Trophoblast cell (in vitro differentiated cells and primary cell): Measurements from ENCODE around the gene PALLD.

ENCODE experiments used
- DNase-seq, 2 donors: peaks; one replicate each; pipeline ENCODE4 v3.0.0-alpha.2; 2016
- H2AFZ ChIP-seq: 2 replicates; pipeline ENCODE4 v1.6.1; 2013; ENCODE audit warnings: low read length, moderate library complexity, mild to moderate bottlenecking; ENCODE audit not compliant: insufficient read depth, poor library complexity
- H2AK5ac ChIP-seq: 2 replicates; pipeline ENCODE4 v1.6.1; 2013; ENCODE audit warnings: mild to moderate bottlenecking, low read length
- H2BK120ac ChIP-seq: 2 replicates; pipeline ENCODE4 v1.6.1; 2013; ENCODE audit warnings: low read length, mild to moderate bottlenecking, moderate library complexity; ENCODE audit not compliant: insufficient read depth, poor library complexity
- H2BK12ac ChIP-seq: 2 replicates; pipeline ENCODE4 v1.6.1; 2013; ENCODE audit warnings: mild to moderate bottlenecking, low read length, moderate library complexity
- H2BK5ac ChIP-seq: 2 replicates; pipeline ENCODE4 v1.6.1; 2013; ENCODE audit warnings: low read length, low read depth, moderate library complexity, mild to moderate bottlenecking; ENCODE audit not compliant: poor library complexity
- H3K14ac ChIP-seq: 2 replicates; pipeline ENCODE4 v1.6.1; 2013; ENCODE audit warnings: mild to moderate bottlenecking, low read length
- H3K18ac ChIP-seq: 2 replicates; pipeline ENCODE4 v1.6.1; 2013; ENCODE audit warnings: mild to moderate bottlenecking, low read length
- H3K23ac ChIP-seq: 2 replicates; pipeline ENCODE4 v1.6.1; 2013; ENCODE audit warnings: low read length
- H3K27ac ChIP-seq: 2 replicates; pipeline ENCODE4 v1.5.1; 2013; ENCODE audit warnings: low read depth, mild to moderate bottlenecking, inconsistent platforms, low read length, moderate library complexity
- H3K27me3 ChIP-seq: 2 replicates; pipeline ENCODE4 v1.6.1; 2013; ENCODE audit warnings: inconsistent platforms, mild to moderate bottlenecking, low read length, moderate library complexity; ENCODE audit not compliant: insufficient read depth
- H3K36me3 ChIP-seq, 2 experiments: 1 replicate in 1 of 2; 2 replicates in 1 of 2; pipeline ENCODE4 v1.6.1; 2013; ENCODE audit warnings: low read length in 2 of 2, mild to moderate bottlenecking in 2 of 2, moderate library complexity in 1 of 2; ENCODE audit not compliant: insufficient read depth in 2 of 2, control insufficient read depth in 1 of 2
- H3K4ac ChIP-seq: 2 replicates; pipeline ENCODE4 v1.6.1; 2013; ENCODE audit warnings: low read depth, mild to moderate bottlenecking, low read length, moderate library complexity
- H3K4me1 ChIP-seq, 2 experiments: 1 replicate in 1 of 2; 2 replicates in 1 of 2; pipeline ENCODE4 v1.6.1; 2013; ENCODE audit warnings: low read length in 2 of 2, mild to moderate bottlenecking in 2 of 2, moderate library complexity in 1 of 2; ENCODE audit not compliant: insufficient read depth in 2 of 2, control insufficient read depth in 1 of 2
- H3K4me2 ChIP-seq: 2 replicates; pipeline ENCODE4 v1.6.1; 2013; ENCODE audit warnings: inconsistent platforms, mild to moderate bottlenecking, low read length, moderate library complexity
- H3K4me3 ChIP-seq: 2 replicates; pipeline ENCODE4 v1.5.1; 2013; ENCODE audit warnings: mild to moderate bottlenecking, low read depth, low read length, inconsistent platforms
- H3K79me1 ChIP-seq: one replicate; pipeline ENCODE4 v1.6.1; 2013; ENCODE audit warnings: low read length
- H3K79me2 ChIP-seq: 2 replicates; pipeline ENCODE4 v1.6.1; 2013; ENCODE audit warnings: low read length, mild to moderate bottlenecking; ENCODE audit not compliant: control insufficient read depth, insufficient read depth, poor library complexity
- H3K9ac ChIP-seq: 2 replicates; pipeline ENCODE4 v1.6.1; 2013; ENCODE audit warnings: mild to moderate bottlenecking, low read length
- H3K9me3 ChIP-seq: 2 replicates; pipeline ENCODE4 v1.6.1; 2013; ENCODE audit warnings: low read depth, mild to moderate bottlenecking, control low read depth, inconsistent platforms, low read length; ENCODE audit not compliant: insufficient read depth
- H4K12ac ChIP-seq: 2 replicates; pipeline ENCODE4 v1.6.1; 2013; ENCODE audit warnings: low read depth, mild to moderate bottlenecking, low read length, moderate library complexity
- H4K8ac ChIP-seq: 2 replicates; pipeline ENCODE4 v1.6.1; 2013; ENCODE audit warnings: low read depth, mild to moderate bottlenecking, low read length, moderate library complexity
- H4K91ac ChIP-seq: one replicate; pipeline ENCODE4 v1.6.1; 2013; ENCODE audit warnings: low read depth, mild to moderate bottlenecking, low read length, moderate library complexity
- WGBS: extraction: QIAGEN DNeasy Blood & Tissue Kit; methylation state at CpG from one replicate; pipeline ENCODE4 v1.1.7; 2013; ENCODE audit warnings: missing lambda C conversion rate; ENCODE audit not compliant: insufficient read length, insufficient coverage; ENCODE audit errors: extremely low coverage; 5-methylcytosine and 5-hydroxymethylcytosine counted together

PALLD gene

DNA sequence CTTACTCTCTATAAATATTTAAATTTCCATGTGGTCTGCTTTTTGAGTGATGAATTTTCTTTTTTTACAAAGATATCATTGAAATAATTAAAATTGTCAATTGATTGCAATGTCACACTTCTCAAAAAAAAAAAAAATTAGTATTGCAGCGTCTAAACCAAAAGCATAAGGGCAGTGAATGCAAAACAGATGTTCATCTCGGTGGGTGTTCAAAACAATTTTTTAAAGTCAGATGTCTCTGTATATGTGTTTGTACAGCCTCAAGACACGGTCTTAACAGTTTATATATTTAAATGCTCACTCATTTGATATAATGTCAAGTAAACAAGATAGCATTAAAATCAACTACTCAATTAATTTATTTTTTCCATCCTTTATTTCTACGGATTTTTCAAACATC, 52.3 kb downstream of the PALLD start:
- Histone ChIP-seq H2BK12ac (no peak overlapping the region), H3K4me1 (no peaks in the 10 kb centered on the region), H3K27ac (no peak overlapping the region), H2BK5ac (no peak overlapping the region), H2AK5ac (no peak overlapping the region), H4K91ac (no peak overlapping the region), H3K36me3 (no peaks in the 10 kb centered on the region), H3K9ac (no peak overlapping the region), H3K14ac (no peak overlapping the region), H3K4me2 (no peak overlapping the region), H3K23ac (no peak overlapping the region), H3K4me3 (no peak overlapping the region), H3K9me3 (no peaks in the 10 kb centered on the region), H3K18ac (no peak overlapping the region), H3K79me2 (no peaks in the 10 kb centered on the region), H3K27me3 (no peaks in the 10 kb centered on the region), H3K79me1 (no peaks in the 10 kb centered on the region), H3K4ac (no peak overlapping the region), H4K12ac (no peak overlapping the region), H2BK120ac (no peak overlapping the region), H4K8ac (no peak overlapping the region), H2AFZ (no peak overlapping the region)
- no CpG with 5 or more reads among the region's 4 CpGs for WGBS
- no peak for DNase-seq

DNA sequence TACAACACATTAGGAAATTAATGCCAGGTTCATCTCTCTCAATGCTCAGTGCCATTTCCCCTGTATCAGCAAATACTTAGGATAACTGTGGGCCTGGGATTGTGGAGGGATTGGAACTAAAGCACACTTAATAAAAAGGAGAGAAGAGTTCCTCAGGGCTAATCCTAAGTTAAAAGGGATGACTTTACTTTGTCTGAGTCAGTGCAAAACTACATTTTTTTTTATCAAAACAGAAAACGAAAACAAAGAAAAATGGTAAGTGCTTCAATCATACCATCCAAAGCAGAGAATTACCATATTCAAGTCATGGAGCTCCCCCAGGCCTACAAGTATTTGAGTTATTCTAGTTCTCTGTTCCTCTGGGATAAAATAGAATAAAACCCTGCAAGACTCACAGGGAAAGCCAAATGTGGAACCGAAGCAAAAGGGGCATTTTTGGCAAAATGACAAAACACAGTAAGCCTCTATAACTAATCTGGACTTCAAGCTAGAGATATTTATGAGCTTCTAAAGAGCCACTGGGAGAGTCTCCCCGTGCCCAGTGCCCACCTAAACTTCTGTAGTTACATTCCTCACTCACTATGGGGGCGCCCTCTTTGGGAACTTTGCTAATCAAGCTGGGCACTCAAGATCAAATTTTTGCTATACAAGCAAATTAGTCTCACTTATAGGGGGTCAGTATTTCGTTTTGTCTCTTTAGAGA, 53.4 kb downstream of the PALLD start:
- no peak overlapping the region for H3K23ac ChIP-seq
- H3K36me3 ChIP-seq: no peaks in the 10 kb centered on the region
- no peaks in the 10 kb centered on the region for H3K9me3 ChIP-seq
- H4K8ac ChIP-seq: no peak overlapping the region
- no peak overlapping the region for H3K27ac ChIP-seq
- H3K9ac ChIP-seq: no peak overlapping the region
- no peak overlapping the region for H2AFZ ChIP-seq
- no peak overlapping the region for H3K18ac ChIP-seq
- no peak overlapping the region for H4K12ac ChIP-seq
- no peak overlapping the region for H2BK12ac ChIP-seq
- no peak overlapping the region for H2BK120ac ChIP-seq
- no peak overlapping the region for H3K14ac ChIP-seq
- no peaks in the 10 kb centered on the region for H3K27me3 ChIP-seq
- no peaks in the 10 kb centered on the region for H3K79me2 ChIP-seq
- H2BK5ac ChIP-seq: no peak overlapping the region
- H3K4me1 ChIP-seq: no peaks in the 10 kb centered on the region
- no peaks in the 10 kb centered on the region for H3K79me1 ChIP-seq
- WGBS: no CpG with 5 or more reads among the region's 5 CpGs
- H3K4me2 ChIP-seq: no peak overlapping the region
- no peak overlapping the region for H3K4me3 ChIP-seq
- no peak overlapping the region for H2AK5ac ChIP-seq
- no peak overlapping the region for H3K4ac ChIP-seq
- DNase-seq: no peak
- H4K91ac ChIP-seq: no peak overlapping the region

DNA sequence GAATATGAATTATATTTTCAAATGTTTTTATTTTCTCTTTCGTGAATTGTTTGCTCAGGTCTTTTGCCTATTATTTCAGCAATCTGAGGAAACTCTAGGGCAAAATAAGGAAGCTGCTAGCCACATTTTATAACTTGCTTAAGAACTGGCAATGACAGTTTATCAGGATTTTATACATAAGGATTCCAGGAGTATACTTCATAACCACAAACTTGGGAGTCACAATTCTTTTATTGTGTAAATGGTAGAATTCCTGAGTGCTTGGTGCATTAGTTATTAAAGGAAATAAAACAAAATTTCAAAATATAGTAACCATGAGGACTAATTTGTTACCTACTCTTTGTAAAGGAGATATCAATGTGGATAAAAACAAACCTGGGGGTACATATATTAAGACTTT, 54.4 kb downstream of the PALLD start:
- Histone ChIP-seq H2AK5ac (no peak overlapping the region), H4K12ac (no peak overlapping the region), H3K4me3 (no peak overlapping the region), H3K4me1 (no peaks in the 10 kb centered on the region), H2BK120ac (no peak overlapping the region), H4K91ac (no peak overlapping the region), H3K4me2 (no peak overlapping the region), H3K9ac (no peak overlapping the region), H2BK12ac (no peak overlapping the region), H2BK5ac (no peak overlapping the region), H3K79me1 (no peaks in the 10 kb centered on the region), H3K4ac (no peak overlapping the region), H3K18ac (no peak overlapping the region), H3K14ac (no peak overlapping the region), H3K79me2 (no peaks in the 10 kb centered on the region), H3K27me3 (no peaks in the 10 kb centered on the region), H3K23ac (no peak overlapping the region), H3K27ac (no peak overlapping the region), H3K9me3 (no peaks in the 10 kb centered on the region), H2AFZ (no peak overlapping the region), H4K8ac (no peak overlapping the region), H3K36me3 (no peaks in the 10 kb centered on the region)
- WGBS: no CpG with 5 or more reads among the region's 1 CpG
- DNase-seq: no peak

DNA sequence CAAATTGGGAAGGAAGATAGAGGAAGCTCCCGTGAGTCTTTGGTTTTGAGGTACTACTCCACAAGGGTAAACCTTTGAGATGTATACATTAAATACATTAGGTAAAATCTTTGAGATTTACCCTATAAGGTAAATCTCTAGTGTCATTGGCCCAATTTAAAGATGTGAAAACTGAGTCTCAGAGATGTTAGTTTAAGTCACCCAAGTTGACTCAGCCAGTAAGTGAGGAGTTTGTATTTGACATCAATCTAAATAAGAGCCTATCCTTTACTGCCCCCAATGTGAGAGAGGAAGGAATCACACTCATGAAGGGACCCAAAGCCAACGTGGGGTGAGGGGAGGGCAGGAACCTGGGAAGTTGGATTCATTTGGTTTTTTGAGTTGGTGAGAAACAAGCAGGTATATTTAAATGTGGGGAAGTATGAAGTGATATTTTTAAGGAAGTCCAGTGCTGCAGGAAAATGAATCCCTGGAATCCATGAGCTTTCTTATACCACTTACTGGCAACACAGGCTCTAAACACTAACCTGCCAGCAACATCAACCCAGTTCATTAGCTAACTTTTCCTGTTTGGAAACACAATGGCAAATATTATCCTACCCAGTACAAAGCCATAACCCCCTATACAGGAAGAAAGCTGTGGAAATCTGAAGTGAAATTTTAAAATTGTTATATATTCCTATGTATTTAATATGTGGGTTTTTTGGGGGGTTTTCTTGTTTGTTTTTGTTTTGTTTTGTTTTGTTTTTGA, 55.3 kb downstream of the PALLD start:
- no peak overlapping the region for H2BK120ac ChIP-seq
- no peak overlapping the region for H3K4me2 ChIP-seq
- no peaks in the 10 kb centered on the region for H3K4me1 ChIP-seq
- no peak overlapping the region for H3K4ac ChIP-seq
- H2BK12ac ChIP-seq: no peak overlapping the region
- no peak overlapping the region for H2BK5ac ChIP-seq
- no peaks in the 10 kb centered on the region for H3K27me3 ChIP-seq
- no peak overlapping the region for H3K14ac ChIP-seq
- no CpG with 5 or more reads among the region's 2 CpGs for WGBS
- H3K9ac ChIP-seq: no peak overlapping the region
- H4K12ac ChIP-seq: no peak overlapping the region
- H3K79me2 ChIP-seq: no peaks in the 10 kb centered on the region
- H4K8ac ChIP-seq: no peak overlapping the region
- no peak overlapping the region for H3K27ac ChIP-seq
- no peak overlapping the region for H4K91ac ChIP-seq
- no peak overlapping the region for H2AK5ac ChIP-seq
- H3K18ac ChIP-seq: no peak overlapping the region
- no peak overlapping the region for H3K23ac ChIP-seq
- no peaks in the 10 kb centered on the region for H3K9me3 ChIP-seq
- H3K4me3 ChIP-seq: no peak overlapping the region
- no peaks in the 10 kb centered on the region for H3K36me3 ChIP-seq
- DNase-seq: peak in 1 of 2 donors; percentile 10
- no peaks in the 10 kb centered on the region for H3K79me1 ChIP-seq
- no peak overlapping the region for H2AFZ ChIP-seq
